GM12878 (cell line): Measurements from ENCODE around the gene CD99. TPM values are rescaled to one million over a fixed set of nuclear protein-coding genes. Genes with fewer than 3 reads are reported as not detected.

Experiments
- ATAC-seq: fragments of 200-7000 bp; cut with Tn5 transposase; 3 replicates; pipeline ENCODE4 v1.9.1; 2020; ENCODE audit warnings: mild to moderate bottlenecking, moderate library complexity
- BruUV-seq: library from RNA; stranded (reverse); fragments of 400-500 nt; replicated peaks from 2 replicates; lab custom pipeline; 2021; lab: Mats Ljungman, UMichigan
- CTCF ChIA-PET: fragments of 300-600 bp; sonication (Branson Sonifier 250); formaldehyde crosslinking; extraction: SDS; loops from one replicate; lab custom pipeline; 2021; ENCODE audit warnings: inconsistent platforms; lab: Yijun Ruan, JAX
- POLR2A ChIA-PET: fragments of 350-600 bp; formaldehyde crosslinking; extraction: SDS; loops from one replicate; lab custom pipeline; 2021; ENCODE audit warnings: inconsistent platforms; lab: Charles Lee
- RAD21 ChIA-PET: fragments of 300-600 bp; sonication (Branson Sonifier 250); formaldehyde crosslinking; loops from one replicate; lab custom pipeline; 2023; ENCODE audit warnings: antibody characterized with exemption; ENCODE audit not compliant: unreplicated experiment; lab: Charles Lee
- SMC1A ChIA-PET: fragments of 300-600 bp; sonication (Branson Sonifier 250); formaldehyde crosslinking; loops from one replicate; lab custom pipeline; 2023; ENCODE audit not compliant: unreplicated experiment, uncharacterized antibody; lab: Charles Lee
- DNase-seq: peaks from one replicate; pipeline ENCODE4 v3.0.0-alpha.2; 2011; ENCODE audit warnings: low read depth, low spot score
- FAIRE-seq: peaks from 3 replicates; lab custom pipeline; 2011; peaks lifted over from hg19 to GRCh38; lab: Jason Lieb, UNC
- H2AFZ ChIP-seq: 2 replicates; pipeline ENCODE4 v1.6.0; 2011; ENCODE audit warnings: low read depth, low read length, control low read depth; ENCODE audit not compliant: control insufficient read depth
- H3K27ac ChIP-seq: 2 replicates; pipeline ENCODE4 v1.5.1; 2011; ENCODE audit warnings: control low read depth; ENCODE audit not compliant: control insufficient read depth, insufficient read depth
- H3K27me3 ChIP-seq, 2 experiments: replicated peaks in 1 of 2; 2 replicates each; pipeline versions ENCODE4 v1.6.0 to v1.6.1; 2011; ENCODE audit warnings: low read length in 1 of 2; ENCODE audit not compliant: control insufficient read depth in 2 of 2, insufficient read depth in 2 of 2
- H3K36me3 ChIP-seq, 2 experiments: 2 replicates each; pipeline ENCODE4 v1.5.1; 2011; ENCODE audit warnings: low read length in 1 of 2; ENCODE audit not compliant: control insufficient read depth in 2 of 2, insufficient read depth in 2 of 2
- H3K4me1 ChIP-seq: 2 replicates; pipeline ENCODE4 v1.6.1; 2011; ENCODE audit warnings: mild to moderate bottlenecking, low read length, moderate library complexity, mixed read lengths; ENCODE audit not compliant: control insufficient read depth, insufficient read depth
- H3K4me2 ChIP-seq: 2 replicates; pipeline ENCODE4 v1.6.0; 2011; ENCODE audit warnings: control low read depth; ENCODE audit not compliant: control insufficient read depth, insufficient read depth
- H3K4me3 ChIP-seq: fragments of 200-600 bp; sonication (generic); 2 replicates; pipeline ENCODE4 v1.5.1; 2016
- H3K79me2 ChIP-seq: 2 replicates; pipeline ENCODE4 v1.6.0; 2011; ENCODE audit warnings: low read length; ENCODE audit not compliant: control insufficient read depth, insufficient read depth
- H3K9ac ChIP-seq: 2 replicates; pipeline ENCODE4 v1.8.0; 2011; ENCODE audit warnings: low read length, control low read depth, mixed read lengths; ENCODE audit not compliant: control insufficient read depth, insufficient read depth
- H3K9me3 ChIP-seq: replicated peaks from 3 replicates; pipeline ENCODE4 v1.5.1; 2011; ENCODE audit warnings: mild to moderate bottlenecking, low read length; ENCODE audit not compliant: control insufficient read depth, insufficient read depth
- H4K20me1 ChIP-seq: 2 replicates; pipeline ENCODE4 v1.6.0; 2011; ENCODE audit not compliant: control insufficient read depth, insufficient read depth
- CEBPZ ChIP-seq: fragments of 150-350 bp; IDR thresholded peaks from 2 replicates; pipeline ENCODE4 v1.6.1; 2016; ENCODE audit warnings: low read depth, low read length
- ELK1 ChIP-seq: IDR thresholded peaks from 2 replicates; pipeline ENCODE4 v1.6.1; 2012; ENCODE audit warnings: low read depth, low read length, improper control_type of control experiment
- PBX3 ChIP-seq: IDR thresholded peaks from 2 replicates; pipeline ENCODE4 v1.6.1; 2011; ENCODE audit warnings: mild to moderate bottlenecking, low read depth, low read length, moderate library complexity; ENCODE audit not compliant: insufficient replicate concordance
- SMAD1 ChIP-seq: fragments of 450-650 bp; IDR thresholded peaks from 2 replicates; pipeline ENCODE4 v1.6.1; 2018; ENCODE audit warnings: mild to moderate bottlenecking, low read depth; ENCODE audit not compliant: partially characterized antibody
- TARDBP ChIP-seq: IDR thresholded peaks from 2 replicates; pipeline ENCODE4 v1.6.1; 2016; ENCODE audit warnings: borderline replicate concordance
- ZNF217 ChIP-seq: fragments of 450-650 bp; IDR thresholded peaks from 2 replicates; pipeline ENCODE4 v1.6.1; 2017; ENCODE audit warnings: antibody characterized with exemption, mild to moderate bottlenecking
- ZNF384 ChIP-seq: IDR thresholded peaks from 2 replicates; pipeline ENCODE4 v1.6.1; 2012; ENCODE audit warnings: low read depth, mild to moderate bottlenecking, low read length, improper control_type of control experiment, borderline replicate concordance
- ZZZ3 ChIP-seq: IDR thresholded peaks from 2 replicates; pipeline ENCODE4 v1.6.1; 2011; ENCODE audit warnings: low read depth; ENCODE audit not compliant: control insufficient read depth, insufficient read length
- WGBS: methylation state at CpG from one replicate; pipeline ENCODE4 v1.1.6; 2016; ENCODE audit warnings: low lambda C conversion rate; ENCODE audit not compliant: insufficient replicate concordance, insufficient coverage; ENCODE audit errors: missing lambda C conversion rate; 5-methylcytosine and 5-hydroxymethylcytosine counted together
- in situ Hi-C: fragments of 300-500 bp; cut with MboI; formaldehyde crosslinking; loops from 9 replicates; pipeline ENCODE4 v1.14.3; 2018; ENCODE audit warnings: mixed read lengths
- intact Hi-C: fragments of 100-400 bp; cut with micrococcal nuclease; formaldehyde crosslinking; loops from one replicate; pipeline ENCODE4 v1.14.2; 2022; ENCODE audit not compliant: unreplicated experiment
- polyA plus RNA-seq, 11 experiments: library from polyadenylated mRNA; depleted of rRNA in 4 of 11; unstranded in 6 of 11; stranded (reverse) in 5 of 11; fragments of >200 nt; fragmentation: Nextera tagmentation in 4 of 11; fragmentation: Illumina TruSeq in 1 of 11; extraction: Ambion mirVana in 4 of 11; extraction: Trizol in 1 of 11; gene quantifications; 1 replicate in 1 of 11; 2 replicates in 10 of 11; pipeline versions ENCODE4 v1.2.1 to v1.2.3, GENCODE V29; 2011 to 2016; ENCODE audit warnings: inconsistent platforms in 2 of 11, missing spikeins in 2 of 11, low read depth in 1 of 11
- total RNA-seq, 4 experiments: library from RNA; depleted of rRNA in 3 of 4; stranded (reverse); fragments of >200 nt in 3 of 4; fragmentation: Illumina TruSeq in 1 of 4; extraction: Trizol in 1 of 4; gene quantifications; 2 replicates each; pipeline versions ENCODE4 v1.2.1 to v1.2.3, GENCODE V29; 2013 to 2021
- TF ChIP-seq, protein P1 (sequence below): fragments of 450-650 bp; IDR thresholded peaks from 2 replicates; pipeline ENCODE4 v1.6.1; 2018; ENCODE audit warnings: mild to moderate bottlenecking, low read depth, moderate library complexity; ENCODE audit not compliant: partially characterized antibody
- TF ChIP-seq, protein P2 (sequence below): fragments of 450-650 bp; formaldehyde crosslinking; IDR thresholded peaks from 2 replicates; pipeline ENCODE4 v1.4.0; 2022; ENCODE audit warnings: mild to moderate bottlenecking, moderate library complexity

The CD99 gene
- total and polyA plus RNA-seq, 10 of the 15 experiments (the other 5 are each of a cell fraction or from before 2014, with no cell fraction given): 24.8 to 242 (median 158) TPM

GRCh38 chrX:2735270-2735669, 44.2 kb downstream of the CD99 start:
- Histone ChIP-seq H3K27me3 (no peaks in the 10 kb centered on the region), H3K36me3 (peaks cover 2 to 5% of the 10 kb centered on the region in 2 experiments), H3K79me2 (no peaks in the 10 kb centered on the region), H3K4me1 (no peaks in the 10 kb centered on the region), H4K20me1 (no peaks in the 10 kb centered on the region), H3K4me3 (no peak overlapping the region), H3K27ac (no peak overlapping the region), H3K9ac (no peak overlapping the region), H3K9me3 (no peaks in the 10 kb centered on the region; the same call in 2 of the 3 replicates), H3K4me2 (no peak overlapping the region), H2AFZ (no peak overlapping the region)
- intact Hi-C loops (no loop called here), in situ Hi-C loops (no loop called here)
- FAIRE-seq: peak; percentile 52
- ChIA-PET RAD21 (no interaction called here), CTCF (no interaction called here), POLR2A (no interaction called here), SMC1A (no interaction called here)
- 95% methylated on average over 4 of the region's 4 CpGs for WGBS
- DNase-seq: no peak
- no TSS peak for BruUV-seq
- ATAC-seq: no peak
- TF ChIP-seq ZNF217: no peak
- no peak for TF ChIP-seq ELK1
- TF ChIP-seq, protein P1, sequence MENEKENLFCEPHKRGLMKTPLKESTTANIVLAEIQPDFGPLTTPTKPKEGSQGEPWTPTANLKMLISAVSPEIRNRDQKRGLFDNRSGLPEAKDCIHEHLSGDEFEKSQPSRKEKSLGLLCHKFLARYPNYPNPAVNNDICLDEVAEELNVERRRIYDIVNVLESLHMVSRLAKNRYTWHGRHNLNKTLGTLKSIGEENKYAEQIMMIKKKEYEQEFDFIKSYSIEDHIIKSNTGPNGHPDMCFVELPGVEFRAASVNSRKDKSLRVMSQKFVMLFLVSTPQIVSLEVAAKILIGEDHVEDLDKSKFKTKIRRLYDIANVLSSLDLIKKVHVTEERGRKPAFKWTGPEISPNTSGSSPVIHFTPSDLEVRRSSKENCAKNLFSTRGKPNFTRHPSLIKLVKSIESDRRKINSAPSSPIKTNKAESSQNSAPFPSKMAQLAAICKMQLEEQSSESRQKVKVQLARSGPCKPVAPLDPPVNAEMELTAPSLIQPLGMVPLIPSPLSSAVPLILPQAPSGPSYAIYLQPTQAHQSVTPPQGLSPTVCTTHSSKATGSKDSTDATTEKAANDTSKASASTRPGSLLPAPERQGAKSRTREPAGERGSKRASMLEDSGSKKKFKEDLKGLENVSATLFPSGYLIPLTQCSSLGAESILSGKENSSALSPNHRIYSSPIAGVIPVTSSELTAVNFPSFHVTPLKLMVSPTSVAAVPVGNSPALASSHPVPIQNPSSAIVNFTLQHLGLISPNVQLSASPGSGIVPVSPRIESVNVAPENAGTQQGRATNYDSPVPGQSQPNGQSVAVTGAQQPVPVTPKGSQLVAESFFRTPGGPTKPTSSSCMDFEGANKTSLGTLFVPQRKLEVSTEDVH: no peak
- TF ChIP-seq ZZZ3: no peak
- TF ChIP-seq SMAD1: no peak
- TF ChIP-seq ZNF384: no peak
- TF ChIP-seq PBX3: no peak
- TF ChIP-seq CEBPZ: no peak
- TF ChIP-seq, protein P2, sequence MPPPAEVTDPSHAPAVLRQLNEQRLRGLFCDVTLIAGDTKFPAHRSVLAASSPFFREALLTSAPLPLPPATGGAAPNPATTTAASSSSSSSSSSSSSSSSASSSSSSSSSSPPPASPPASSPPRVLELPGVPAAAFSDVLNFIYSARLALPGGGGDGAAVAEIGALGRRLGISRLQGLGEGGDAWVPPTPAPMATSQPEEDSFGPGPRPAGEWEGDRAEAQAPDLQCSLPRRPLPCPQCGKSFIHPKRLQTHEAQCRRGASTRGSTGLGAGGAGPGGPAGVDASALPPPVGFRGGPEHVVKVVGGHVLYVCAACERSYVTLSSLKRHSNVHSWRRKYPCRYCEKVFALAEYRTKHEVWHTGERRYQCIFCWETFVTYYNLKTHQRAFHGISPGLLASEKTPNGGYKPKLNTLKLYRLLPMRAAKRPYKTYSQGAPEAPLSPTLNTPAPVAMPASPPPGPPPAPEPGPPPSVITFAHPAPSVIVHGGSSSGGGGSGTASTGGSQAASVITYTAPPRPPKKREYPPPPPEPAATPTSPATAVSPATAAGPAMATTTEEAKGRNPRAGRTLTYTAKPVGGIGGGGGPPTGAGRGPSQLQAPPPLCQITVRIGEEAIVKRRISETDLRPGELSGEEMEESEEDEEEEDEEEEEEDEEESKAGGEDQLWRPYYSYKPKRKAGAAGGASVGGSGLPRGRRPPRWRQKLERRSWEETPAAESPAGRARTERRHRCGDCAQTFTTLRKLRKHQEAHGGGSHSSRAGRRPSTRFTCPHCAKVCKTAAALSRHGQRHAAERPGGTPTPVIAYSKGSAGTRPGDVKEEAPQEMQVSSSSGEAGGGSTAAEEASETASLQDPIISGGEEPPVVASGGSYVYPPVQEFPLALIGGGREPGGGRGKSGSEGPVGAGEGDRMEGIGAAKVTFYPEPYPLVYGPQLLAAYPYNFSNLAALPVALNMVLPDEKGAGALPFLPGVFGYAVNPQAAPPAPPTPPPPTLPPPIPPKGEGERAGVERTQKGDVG: no peak
- no peak for TF ChIP-seq TARDBP
